Germinal center (tissue), 1 donor: ENCODE measurements around the gene CFAP70.
"Not testable (repeated sequence)": the region's sequence is repeated elsewhere in the genome, so short reads cannot be mapped to it uniquely, and the experiment has no call there.

Source experiments
- DNase-seq: peaks from one replicate; pipeline ENCODE4 v3.0.0; 2012; ENCODE audit warnings: mixed read lengths, low spot score

Gene CFAP70

DNA sequence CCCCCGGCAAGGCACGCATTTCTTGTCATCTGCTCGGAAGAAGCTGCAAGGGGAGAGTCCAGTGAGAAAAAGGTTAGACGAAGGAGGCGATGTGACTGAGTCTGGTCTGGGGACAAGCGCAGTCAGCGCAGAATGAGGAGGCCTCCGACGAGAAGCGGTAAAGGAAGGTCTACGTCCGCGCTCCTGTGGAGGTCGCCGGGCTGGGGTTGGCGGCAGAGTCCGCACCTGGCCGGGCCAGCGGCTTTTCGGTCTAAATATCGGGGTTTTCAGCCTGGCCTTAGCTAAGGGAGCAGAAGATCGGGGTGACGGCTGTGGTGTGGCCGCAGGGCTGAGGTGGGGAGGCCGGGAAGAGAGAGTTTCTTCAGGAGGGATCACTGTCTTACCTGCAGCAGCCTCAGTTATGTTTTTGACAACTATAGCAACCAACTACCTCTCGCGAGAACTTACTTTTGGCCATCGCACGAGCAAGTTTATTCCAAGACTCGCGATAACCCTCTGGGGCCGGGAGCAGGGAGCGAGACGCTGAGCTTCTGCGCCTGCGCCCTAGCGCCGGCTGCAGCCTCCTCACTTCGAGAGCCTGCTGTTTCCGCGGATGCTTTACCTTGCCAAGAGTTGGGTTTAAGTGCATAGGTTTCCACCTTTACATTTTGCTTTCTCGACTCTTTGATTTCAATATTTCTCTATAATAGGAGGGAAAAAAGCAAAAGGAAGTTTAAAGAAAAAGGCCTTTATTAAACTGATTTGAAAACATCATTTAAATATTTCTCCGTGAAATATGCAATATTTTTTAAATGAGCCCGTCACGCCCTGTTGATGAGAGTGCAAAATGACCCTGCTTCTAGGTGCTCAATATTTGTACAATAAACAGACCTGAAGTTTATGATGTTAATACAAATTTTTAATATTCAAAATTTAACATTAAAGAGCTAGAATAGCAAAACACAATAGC lies at the start of gene CFAP70:
Gene CFAP70 (minus strand): TSS at position 534 of the 949 bp plus-strand sequence. CDS start 4,068 bp downstream, outside the sequence.
- DNase-seq, result peak; percentile 95

DNA sequence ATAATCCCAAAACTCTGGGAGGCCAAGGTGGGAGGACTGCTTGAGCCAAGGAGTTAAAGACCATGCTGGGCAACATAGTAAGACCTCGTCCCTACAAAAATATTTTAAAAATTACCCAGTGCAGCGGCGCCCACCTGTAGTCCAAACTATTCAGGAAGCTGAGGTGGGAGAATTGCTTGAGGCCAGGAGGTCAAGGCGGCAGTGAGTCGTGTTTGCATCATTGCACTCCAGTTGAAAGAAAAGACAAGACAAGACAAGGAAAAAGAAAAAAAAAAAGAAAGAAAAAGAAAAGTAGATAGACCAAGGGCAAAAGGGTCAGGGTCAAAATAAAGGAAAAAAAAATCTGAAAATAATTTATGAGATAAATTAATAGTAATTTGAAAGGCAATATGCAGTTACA lies 49.4 kb upstream of the CFAP70 start:
- no peak for DNase-seq

GRCh38 chr10:73407495-73407894 lies 48.8 kb upstream of the CFAP70 start:
- DNase-seq, result no peak

GRCh38 chr10:73406846-73407245 lies 48.2 kb upstream of the CFAP70 start:
- no peak for DNase-seq

- DNase-seq, result no peak
Observed at GRCh38 chr10:73405556-73405955, 46.9 kb upstream of the CFAP70 start.

- no peak for DNase-seq
Observed at GRCh38 chr10:73404690-73405089, 46.0 kb upstream of the CFAP70 start.

DNA sequence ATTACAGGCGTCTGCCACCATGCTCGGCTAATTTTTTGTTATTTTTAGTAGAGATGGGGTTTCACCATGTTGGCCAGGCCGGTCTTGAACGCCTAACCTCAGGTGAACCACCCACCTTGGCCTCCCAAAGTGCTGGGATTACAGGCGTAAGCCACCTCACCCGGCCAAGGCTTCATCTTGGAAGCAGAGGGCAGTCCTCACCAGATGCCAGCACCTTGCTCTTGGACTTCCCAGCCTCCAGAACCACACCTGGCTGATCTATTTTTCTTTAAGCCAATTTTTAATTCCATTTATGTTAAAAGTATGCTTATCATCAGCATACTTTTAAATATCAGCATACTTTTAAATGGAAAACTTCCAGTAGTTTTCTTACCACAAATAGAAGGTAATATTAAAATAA lies 43.0 kb upstream of the CFAP70 start:
- DNase-seq, result no peak

DNA sequence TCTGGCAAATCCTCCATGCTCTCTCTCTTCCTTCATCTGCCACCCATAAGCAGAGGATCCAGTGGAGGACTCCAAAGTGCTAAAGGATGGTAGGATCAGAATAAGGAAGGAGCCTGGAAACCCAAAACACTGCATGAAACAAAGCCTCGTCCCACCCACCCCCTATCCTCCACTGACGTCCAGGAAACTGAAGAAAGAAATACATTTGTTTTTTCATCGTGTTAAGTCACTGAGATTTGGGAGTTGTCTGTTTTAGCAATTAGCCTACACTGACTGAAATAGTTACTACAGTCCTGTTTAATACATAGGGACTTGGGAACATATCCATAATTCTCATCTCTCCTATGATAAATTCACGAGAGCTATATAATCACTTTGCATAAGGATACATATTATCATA lies 40.4 kb upstream of the CFAP70 start:
- no peak for DNase-seq

DNA sequence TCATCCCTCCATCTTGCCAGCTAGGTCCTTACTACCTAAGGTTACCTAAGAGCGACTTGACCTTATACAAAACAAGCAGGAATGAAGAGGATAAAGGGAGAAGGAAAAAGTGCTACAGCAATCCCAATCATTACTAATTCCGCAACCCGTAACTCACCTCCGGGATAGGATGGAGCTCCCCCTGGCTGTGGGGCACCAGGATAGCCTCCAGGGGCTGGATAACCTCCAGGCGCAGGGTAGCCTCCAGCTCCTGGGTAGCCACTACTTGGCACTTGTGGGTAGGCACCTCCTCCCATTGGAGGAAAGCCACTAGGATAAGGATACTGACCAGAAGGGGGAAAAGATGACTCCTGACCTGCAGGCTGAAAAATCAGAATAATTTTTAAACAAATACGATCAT lies 39.4 kb upstream of the CFAP70 start:
- no peak for DNase-seq

- DNase-seq, result not testable (repeated sequence)
Observed at GRCh38 chr10:73394325-73394724, 35.7 kb upstream of the CFAP70 start.

- no peak for DNase-seq
Observed at GRCh38 chr10:73388228-73388627, 29.6 kb upstream of the CFAP70 start.

GRCh38 chr10:73386583-73386982 lies 27.9 kb upstream of the CFAP70 start:
- DNase-seq, result no peak

DNA sequence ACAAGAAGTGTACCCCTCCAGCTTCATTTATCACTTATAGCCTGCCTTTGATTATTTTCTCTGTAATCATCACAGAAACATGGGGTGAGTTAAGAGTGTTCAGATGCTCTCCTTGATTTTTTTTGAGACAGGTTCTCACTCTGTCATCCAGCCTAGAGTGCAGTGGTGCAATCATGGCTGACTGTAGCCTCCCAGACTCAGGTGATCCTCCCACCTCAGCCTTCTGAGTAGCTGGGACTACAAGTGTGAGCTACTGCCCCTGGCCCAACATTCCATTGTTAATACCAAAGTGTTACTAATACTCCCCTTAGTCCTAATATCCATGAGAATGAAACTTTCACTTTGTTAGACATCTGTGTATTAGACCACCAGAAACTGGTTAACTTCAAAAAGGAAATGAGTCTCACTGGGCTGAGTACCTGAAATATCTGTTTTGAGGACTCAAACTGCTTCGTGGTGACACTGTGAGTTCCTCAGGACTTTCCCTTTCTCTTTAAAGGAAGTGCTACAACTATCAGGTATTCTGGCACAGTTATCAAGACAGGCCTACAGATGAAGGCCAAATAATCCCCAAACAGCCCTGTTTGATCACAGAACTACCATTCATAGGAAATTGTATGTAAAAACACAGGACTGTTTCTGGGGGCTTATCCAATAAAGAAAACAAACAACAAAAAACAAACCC lies 20.5 kb upstream of the CFAP70 start:
- DNase-seq, result no peak

GRCh38 chr10:73376679-73377078 lies 18.0 kb upstream of the CFAP70 start:
- no peak for DNase-seq

- no peak for DNase-seq
Observed at GRCh38 chr10:73368238-73368637, 9.6 kb upstream of the CFAP70 start.

DNA sequence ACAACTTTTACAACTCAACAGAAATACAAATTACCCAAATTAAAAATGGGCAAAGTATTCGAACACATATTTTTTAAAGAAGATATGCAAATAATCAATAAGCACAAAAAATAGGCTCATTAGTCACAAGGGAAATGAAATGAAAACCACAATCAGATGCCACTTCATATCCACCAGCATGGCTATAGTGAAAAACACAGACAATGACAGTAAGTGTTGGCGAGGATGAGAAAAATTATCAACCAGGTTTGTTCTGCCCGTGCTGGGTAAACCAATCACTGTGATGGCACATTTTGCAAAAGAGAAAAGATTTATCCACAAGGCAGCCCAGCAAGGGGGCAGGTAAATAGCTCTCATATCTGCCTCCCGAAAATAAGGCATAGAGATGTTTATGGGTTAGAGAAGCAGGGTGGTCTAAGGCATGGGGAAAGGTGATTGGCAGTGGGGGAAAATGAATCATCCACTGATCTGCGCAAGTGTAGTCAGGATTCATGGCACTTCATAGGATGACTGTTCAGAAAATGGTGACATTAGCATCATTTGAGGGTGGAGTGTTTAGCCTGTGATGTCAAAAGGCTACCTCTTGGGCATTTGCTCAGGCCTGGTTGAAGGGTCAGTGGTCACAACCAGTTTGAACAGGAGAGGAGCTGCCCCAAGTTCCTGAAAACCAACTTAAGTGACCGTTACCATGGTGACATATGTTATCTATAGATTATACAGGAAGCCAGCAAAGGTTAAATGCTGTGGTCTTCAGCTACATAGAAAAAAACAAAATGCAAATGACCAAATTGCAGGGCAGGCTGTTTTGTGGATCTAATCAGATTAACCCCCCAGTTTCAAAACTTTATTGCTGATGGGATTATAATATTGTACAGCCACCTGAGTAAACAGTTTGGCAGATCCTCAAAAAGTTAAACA lies 8.0 kb upstream of the CFAP70 start:
- peak; percentile 10 for DNase-seq

GRCh38 chr10:73364964-73365363 lies 6.3 kb upstream of the CFAP70 start:
- DNase-seq, result no peak

- no peak for DNase-seq
Observed at GRCh38 chr10:73359492-73359891, 828 bp upstream of the CFAP70 start.

GRCh38 chr10:73357821-73358220 lies 843 bp downstream of the CFAP70 start:
- no peak for DNase-seq

DNA sequence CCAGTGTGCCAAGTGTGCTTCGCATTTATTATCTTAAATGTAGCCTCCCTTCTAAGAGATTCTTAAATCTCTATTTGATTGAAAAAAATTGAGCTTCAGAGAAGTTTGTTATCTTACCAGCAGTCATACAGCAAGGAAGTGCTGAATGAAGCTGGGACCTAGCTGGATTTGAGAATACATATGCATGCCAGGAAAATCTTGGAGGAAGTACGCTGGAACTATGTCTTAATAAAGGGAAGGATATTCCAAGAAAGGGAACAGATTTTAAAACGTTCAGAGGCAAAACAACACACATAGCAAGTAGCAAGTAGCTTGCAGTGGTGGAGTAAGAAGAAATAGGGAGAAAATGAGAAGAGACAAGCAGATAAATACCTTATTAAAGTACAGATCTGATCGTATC lies 1.5 kb downstream of the CFAP70 start:
- DNase-seq, result no peak

DNA sequence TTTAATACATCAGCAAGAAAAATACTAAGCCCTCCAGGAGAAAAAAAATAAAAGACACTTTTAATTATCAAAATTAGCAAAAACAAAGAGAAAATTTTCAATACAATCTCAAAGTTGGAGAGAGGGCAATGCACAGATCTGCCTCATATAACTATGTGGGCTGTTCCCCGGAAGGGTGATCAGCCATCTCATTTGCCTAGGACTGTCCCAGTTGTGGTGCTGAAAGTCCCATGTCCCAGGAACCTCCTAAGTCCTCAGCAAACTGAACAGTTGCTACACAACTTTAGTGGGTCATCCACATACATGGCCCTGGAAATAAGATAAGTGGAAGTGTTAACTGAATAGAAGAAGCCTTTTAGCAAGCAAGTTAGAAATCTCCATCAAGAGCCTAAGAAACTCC lies 14.4 kb downstream of the CFAP70 start:
- no peak for DNase-seq

DNA sequence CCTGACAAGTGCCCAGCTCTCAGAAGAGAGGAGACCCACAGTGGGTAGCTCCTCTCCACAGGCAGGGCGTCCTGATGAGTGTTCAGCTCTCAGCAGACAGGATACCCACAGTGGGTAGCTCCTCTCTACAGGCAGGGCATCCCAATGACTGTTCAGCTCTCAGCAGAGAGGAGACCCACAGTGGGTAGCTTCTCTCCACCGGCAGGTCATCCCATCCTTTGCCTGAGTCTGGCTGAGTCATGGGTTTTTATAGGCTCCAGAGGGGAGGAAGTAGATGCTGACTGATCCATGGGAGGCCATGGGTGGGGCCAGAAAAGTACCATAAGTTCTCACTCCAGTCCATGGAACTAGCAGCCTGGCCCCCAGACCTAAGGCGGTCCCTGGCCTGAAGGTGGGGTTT lies 18.5 kb downstream of the CFAP70 start:
- DNase-seq, result no peak
